Measurements from ENCODE around the gene CADPS2. TPM values are rescaled to one million over a fixed set of nuclear protein-coding genes. Genes with fewer than 3 reads are reported as not detected.

CADPS2 gene
- total and polyA plus RNA-seq, 2 donors (not counting 1 experiment from before 2014, with no cell fraction given), result 11.5 to 32.2 TPM

GRCh38 chr7:122663733-122664132 lies 222.5 kb downstream of the CADPS2 start:
- no peak overlapping the region for H3K27ac ChIP-seq (ENCODE audit: insufficient read depth, low read length)

GRCh38 chr7:122658856-122659255 lies 227.4 kb downstream of the CADPS2 start:
- H2AFZ ChIP-seq (ENCODE audit: low read length), result no peak overlapping the region
- peak in 1 of 2 donors; percentile 22 for DNase-seq (ENCODE audit: low read depth in 2 of 2)
- no peak overlapping the region for H3K4me3 ChIP-seq (replicated peaks in 1 of 4; ENCODE audit: control extremely low read depth in 1 of 4, insufficient read depth in 1 of 4, low read depth in 3 of 4, low read length in 4 of 4)
- H3K79me2 ChIP-seq (ENCODE audit: control insufficient read depth, insufficient read depth, low read length), result no peaks in the 10 kb centered on the region
- no peak for TF ChIP-seq CTCF (conservative IDR thresholded peaks at IDR 0.05 in 1 of 2, IDR thresholded peaks at IDR 0.05 in 1 of 2; ENCODE audit: low read depth in 1 of 2, low read length in 2 of 2)
- H3K4me1 ChIP-seq (ENCODE audit: control insufficient read depth, extremely low read depth, insufficient read depth, low read length), result no peaks in the 10 kb centered on the region
- no peaks in the 10 kb centered on the region for H4K20me1 ChIP-seq (ENCODE audit: control insufficient read depth, extremely low read depth, insufficient read depth, low read length)
- no peak overlapping the region for H3K27ac ChIP-seq (ENCODE audit: insufficient read depth, low read length)
- no peak overlapping the region for H3K4me2 ChIP-seq (ENCODE audit: extremely low read depth, insufficient read depth, low read length)
- no peaks in the 10 kb centered on the region for H3K27me3 ChIP-seq (ENCODE audit: control insufficient read depth, insufficient read depth, low read length)
- H3K9ac ChIP-seq (ENCODE audit: insufficient read depth, low read length), result no peak overlapping the region
- H3K36me3 ChIP-seq (ENCODE audit: control insufficient read depth, insufficient read depth, low read length), result no peaks in the 10 kb centered on the region
- no peaks in the 10 kb centered on the region for H3K9me3 ChIP-seq (ENCODE audit: control insufficient read depth, insufficient read depth, low read depth, low read length)

More at GRCh38 chr7:122663733-122664132, 222.5 kb downstream of the CADPS2 start:
- H3K36me3 ChIP-seq (ENCODE audit: control insufficient read depth, insufficient read depth, low read length), result no peaks in the 10 kb centered on the region
- no peak overlapping the region for H3K9ac ChIP-seq (ENCODE audit: insufficient read depth, low read length)
- H3K9me3 ChIP-seq (ENCODE audit: control insufficient read depth, insufficient read depth, low read depth, low read length), result no peaks in the 10 kb centered on the region
- TF ChIP-seq EZH2 (IDR thresholded peaks at IDR 0.05; ENCODE audit: low read length, missing control alignments) (no peak), CTCF (conservative IDR thresholded peaks at IDR 0.05 in 1 of 2, IDR thresholded peaks at IDR 0.05 in 1 of 2; ENCODE audit: low read depth in 1 of 2, low read length in 2 of 2) (no peak)
- H2AFZ ChIP-seq (ENCODE audit: low read length), result no peak overlapping the region
- no peak for DNase-seq (ENCODE audit: low read depth in 2 of 2)
- no peaks in the 10 kb centered on the region for H3K27me3 ChIP-seq (ENCODE audit: control insufficient read depth, insufficient read depth, low read length)
- no peaks in the 10 kb centered on the region for H3K4me1 ChIP-seq (ENCODE audit: control insufficient read depth, extremely low read depth, insufficient read depth, low read length)
- no peaks in the 10 kb centered on the region for H4K20me1 ChIP-seq (ENCODE audit: control insufficient read depth, extremely low read depth, insufficient read depth, low read length)
- no peaks in the 10 kb centered on the region for H3K79me2 ChIP-seq (ENCODE audit: control insufficient read depth, insufficient read depth, low read length)
- H3K4me2 ChIP-seq (ENCODE audit: extremely low read depth, insufficient read depth, low read length), result no peak overlapping the region
- no peak overlapping the region for H3K4me3 ChIP-seq (replicated peaks in 1 of 4; ENCODE audit: control extremely low read depth in 1 of 4, insufficient read depth in 1 of 4, low read depth in 3 of 4, low read length in 4 of 4)

GRCh38 chr7:122653685-122654084 lies 232.6 kb downstream of the CADPS2 start:
- Histone ChIP-seq H3K27me3 (ENCODE audit: control insufficient read depth, insufficient read depth, low read length) (no peaks in the 10 kb centered on the region), H3K4me1 (ENCODE audit: control insufficient read depth, extremely low read depth, insufficient read depth, low read length) (no peaks in the 10 kb centered on the region), H3K36me3 (ENCODE audit: control insufficient read depth, insufficient read depth, low read length) (no peaks in the 10 kb centered on the region), H3K27ac (ENCODE audit: insufficient read depth, low read length) (no peak overlapping the region), H3K4me2 (ENCODE audit: extremely low read depth, insufficient read depth, low read length) (no peak overlapping the region), H4K20me1 (ENCODE audit: control insufficient read depth, extremely low read depth, insufficient read depth, low read length) (no peaks in the 10 kb centered on the region), H3K9me3 (ENCODE audit: control insufficient read depth, insufficient read depth, low read depth, low read length) (no peaks in the 10 kb centered on the region), H3K9ac (ENCODE audit: insufficient read depth, low read length) (no peak overlapping the region), H3K79me2 (ENCODE audit: control insufficient read depth, insufficient read depth, low read length) (no peaks in the 10 kb centered on the region), H3K4me3 (replicated peaks in 1 of 4; ENCODE audit: control extremely low read depth in 1 of 4, insufficient read depth in 1 of 4, low read depth in 3 of 4, low read length in 4 of 4) (no peak overlapping the region), H2AFZ (ENCODE audit: low read length) (no peak overlapping the region)
- TF ChIP-seq CTCF (conservative IDR thresholded peaks at IDR 0.05 in 1 of 2, IDR thresholded peaks at IDR 0.05 in 1 of 2; ENCODE audit: low read depth in 1 of 2, low read length in 2 of 2) (no peak), EZH2 (IDR thresholded peaks at IDR 0.05; ENCODE audit: low read length, missing control alignments) (no peak)
- no peak for DNase-seq (ENCODE audit: low read depth in 2 of 2)
